Measurements from ENCODE around the gene PCDHGA2.
A peak's percentile ranks its signal among the peaks of the same experiment; 100 is the strongest.
"Not testable (repeated sequence)": the region's sequence is repeated elsewhere in the genome, so short reads cannot be mapped to it uniquely, and the experiment has no call there.

Gene PCDHGA2
- 0 to 0.36 (median 0.04) reads per million in 4 experiments for total RNA-seq

DNA sequence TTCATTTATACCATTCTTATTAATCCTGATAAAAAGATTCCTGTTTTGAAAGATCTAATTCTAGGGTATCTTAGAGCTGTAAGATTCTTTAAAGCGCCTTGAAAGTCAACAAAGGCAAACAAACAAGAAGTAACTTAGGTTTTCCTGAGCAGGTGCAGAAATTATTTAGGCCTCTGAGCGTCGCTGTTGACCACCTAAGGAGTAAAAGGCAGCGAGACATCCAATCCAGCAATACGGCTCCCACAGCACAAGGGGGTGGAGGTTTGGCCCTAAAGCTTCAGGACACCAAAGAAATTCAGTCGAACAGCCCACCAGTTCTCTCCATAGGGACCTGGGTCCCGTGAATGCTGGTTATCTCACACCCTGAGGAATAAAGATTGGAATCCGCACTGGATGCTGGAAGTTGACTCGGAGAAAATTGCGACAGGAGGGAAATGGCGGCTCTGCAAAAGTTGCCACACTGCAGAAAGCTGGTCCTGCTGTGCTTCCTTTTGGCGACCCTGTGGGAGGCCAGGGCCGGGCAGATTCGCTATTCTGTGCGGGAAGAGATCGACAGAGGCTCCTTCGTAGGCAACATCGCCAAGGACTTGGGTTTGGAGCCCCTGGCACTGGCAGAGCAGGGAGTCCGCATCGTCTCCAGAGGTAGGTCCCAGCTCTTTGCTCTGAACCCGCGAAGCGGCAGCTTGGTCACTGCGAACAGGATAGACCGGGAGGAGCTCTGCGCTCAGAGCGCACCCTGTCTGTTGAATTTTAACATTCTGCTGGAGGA, at the start of gene PCDHGA2:
PCDHGA2 (plus strand) TSS at position 223 of the 769 bp plus-strand sequence.
- DNase-seq, result no peak

DNA sequence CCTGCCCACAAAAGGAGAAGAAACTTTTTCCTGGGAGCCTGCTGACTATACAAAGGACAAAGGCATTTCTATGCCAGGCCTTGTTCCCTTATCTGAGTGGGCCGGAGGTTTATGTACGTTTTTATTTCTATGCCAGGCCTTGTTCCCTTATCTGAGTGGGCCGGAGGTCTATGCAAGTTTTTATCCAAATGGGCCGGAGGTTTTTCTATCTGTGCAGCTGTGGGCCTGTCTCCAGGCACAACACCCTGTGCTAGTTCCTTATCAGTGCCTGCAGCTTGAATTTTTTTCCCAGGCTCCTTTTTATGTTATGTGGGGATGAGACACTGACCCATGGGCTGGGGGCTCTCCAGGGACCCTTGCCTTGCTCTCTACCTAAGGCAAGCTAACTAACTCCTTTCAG, 40.2 kb upstream of the PCDHGA2 start:
- no peak for DNase-seq

DNA sequence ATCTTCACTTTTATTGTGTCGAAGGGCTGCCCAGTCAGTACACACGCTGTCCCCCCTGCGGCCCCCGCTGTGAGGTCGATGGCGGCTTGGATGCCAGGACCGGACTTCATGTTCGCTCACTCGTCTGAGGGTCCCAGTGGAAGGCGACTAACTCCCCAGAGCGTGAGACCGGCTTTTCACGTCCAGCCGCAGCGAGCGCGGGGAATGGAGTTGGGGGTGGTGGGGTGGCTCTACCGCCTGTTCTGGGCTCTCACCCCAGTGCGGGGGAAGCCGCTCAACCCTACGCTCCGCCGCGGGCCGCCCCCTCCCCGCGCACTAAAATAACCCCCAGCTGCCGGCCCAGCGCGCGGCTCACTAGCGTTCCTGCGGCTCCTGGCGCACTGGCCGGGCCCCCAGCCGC, 34.8 kb upstream of the PCDHGA2 start, which contains the start of gene SLC25A2:
SLC25A2 (minus strand) TSS at position 294 of the 400 bp plus-strand sequence; CDS start at position 110, 184 bp downstream.
- DNase-seq, result no peak

DNA sequence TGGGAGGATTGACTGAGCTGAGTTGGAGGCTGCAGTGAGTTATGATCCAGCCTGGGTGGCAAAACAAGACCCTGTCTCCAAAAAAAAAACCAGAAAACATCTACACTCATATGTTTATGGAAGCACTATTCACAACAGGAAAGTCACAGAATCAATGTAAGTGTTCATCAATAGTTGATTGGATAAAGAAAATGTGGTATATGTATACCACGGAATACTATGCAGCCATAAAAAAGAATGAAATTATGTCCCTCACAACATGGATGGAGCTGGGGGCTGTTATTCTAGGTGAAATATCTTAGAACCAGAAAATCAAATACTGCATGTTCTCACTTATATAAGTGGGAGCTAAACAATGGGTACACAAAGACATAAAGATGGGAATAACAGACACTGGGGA, 31.9 kb upstream of the PCDHGA2 start:
- no peak for DNase-seq

DNA sequence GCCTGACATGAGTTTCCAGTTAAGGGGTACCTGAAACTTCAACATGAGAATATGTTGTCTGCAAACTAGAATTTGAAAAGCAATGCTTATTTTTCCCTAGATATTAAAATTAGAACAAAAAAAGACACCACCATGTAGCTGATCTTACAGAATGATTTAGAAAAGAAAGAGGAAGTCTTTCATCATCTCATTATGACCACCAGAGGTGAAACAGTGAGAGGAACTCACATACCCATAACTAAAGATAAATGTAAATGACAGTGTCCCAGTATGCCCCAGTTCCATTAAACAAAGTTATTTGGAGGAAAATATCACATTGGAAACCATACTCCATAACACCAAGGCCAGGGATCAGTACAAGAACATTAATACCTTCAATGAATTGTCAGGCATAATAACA, 24.8 kb upstream of the PCDHGA2 start:
- DNase-seq, result no peak

DNA sequence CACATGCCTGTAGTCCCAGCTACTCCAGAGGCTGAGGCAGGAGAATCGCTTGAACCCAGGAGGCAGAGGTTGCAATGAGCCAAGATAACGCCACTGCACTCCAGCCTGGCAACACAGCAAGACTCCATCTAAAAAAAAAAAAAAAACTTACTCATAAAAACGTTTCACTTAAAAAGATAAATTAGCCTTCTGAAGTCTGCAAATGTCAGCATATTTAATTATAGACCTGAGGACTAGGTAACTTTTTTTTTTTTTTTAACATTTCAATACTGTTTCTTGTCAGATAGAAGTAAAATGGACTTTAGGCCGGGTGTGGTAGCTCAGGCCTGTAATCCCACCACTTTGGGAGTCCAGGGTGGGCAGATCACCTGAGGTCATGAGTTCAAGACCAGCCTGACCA, 21.6 kb upstream of the PCDHGA2 start:
- not testable (repeated sequence) for DNase-seq

DNA sequence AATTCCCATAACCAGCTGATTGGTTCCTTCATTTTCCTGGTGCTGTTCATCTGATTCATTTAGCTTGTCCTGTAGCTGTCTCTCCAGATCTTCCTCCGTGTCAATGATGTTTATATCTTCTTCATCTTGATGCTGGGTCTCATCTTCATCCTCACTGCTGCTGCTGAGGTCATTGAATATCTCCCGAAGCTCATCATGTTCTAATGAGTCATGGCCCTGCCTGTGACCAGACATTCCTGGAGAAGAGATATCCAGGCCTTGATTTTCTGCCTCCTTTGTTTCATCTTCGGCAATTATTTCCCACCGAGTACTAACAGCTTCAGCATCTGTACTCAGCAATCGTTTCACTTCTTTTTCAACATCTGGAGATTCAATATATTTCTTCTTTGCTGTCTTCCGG, 19.4 kb upstream of the PCDHGA2 start:
- no peak for DNase-seq

DNA sequence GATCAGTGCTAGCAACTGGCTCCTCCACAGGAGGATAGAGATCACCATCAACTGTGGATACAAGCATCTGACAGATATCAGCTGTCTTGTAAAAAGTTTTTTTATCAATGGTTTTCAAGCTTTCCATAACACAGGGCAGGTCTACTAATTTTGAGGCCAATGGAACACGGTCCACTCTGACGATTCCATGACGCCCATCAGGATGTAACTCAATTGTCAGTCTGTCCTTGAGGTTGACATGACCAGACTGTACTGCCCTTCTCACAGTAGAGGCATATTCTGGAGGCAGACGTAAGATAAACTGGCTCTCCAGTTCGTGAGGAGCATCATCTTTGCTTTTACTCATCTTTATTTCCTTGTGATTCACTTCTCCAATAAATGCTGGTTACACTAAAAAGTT, 18.9 kb upstream of the PCDHGA2 start:
- DNase-seq, result no peak

DNA sequence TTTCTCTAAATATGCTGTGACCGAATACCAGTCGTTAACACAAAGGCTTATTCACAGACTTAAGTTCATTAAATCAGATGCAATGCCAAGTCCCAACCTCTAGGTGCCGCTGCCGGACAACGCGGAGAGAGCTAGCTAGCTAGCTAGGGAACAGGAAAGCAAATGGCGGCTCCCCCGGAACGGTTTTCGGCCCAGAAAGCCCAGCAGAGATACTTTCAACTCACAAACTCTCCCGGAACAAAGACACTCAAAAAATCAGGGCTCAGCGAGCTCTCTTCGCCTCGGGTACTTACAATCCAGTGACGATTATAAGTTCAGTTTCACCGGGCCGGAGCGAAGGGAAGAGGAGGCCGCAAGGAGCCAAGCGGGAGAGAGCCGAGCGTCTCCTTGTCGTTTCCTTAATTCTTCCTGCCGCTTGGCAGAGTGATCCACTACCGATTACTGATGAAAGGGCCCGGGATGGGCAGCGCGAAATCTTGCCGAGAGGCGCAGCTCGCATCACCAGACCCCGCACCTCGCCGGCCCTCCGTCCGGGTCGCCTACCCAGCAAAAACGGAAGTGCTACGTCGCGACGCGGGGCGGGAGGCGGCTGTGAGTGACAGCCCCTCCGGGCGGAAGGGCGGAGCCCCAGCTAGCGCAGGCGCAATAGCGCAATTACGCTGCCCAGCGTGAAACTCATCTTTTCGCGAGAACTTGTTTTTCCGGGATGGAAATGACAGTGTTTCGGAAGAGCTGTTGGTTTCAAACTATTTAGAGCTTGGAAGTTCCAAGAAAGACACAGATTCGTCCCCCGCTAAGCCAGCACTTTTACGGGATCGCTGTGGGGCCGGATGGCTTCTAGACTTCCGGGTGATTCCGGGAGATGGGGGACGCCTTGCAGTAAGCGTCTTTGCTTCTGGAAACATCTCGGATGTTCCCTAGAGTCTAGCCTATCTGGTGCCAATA, 18.1 kb upstream of the PCDHGA2 start, which contains the start of gene TAF7:
TAF7 (minus strand) TSS at position 560 of the 945 bp plus-strand sequence. CDS start 740 bp downstream, outside the sequence.
- DNase-seq, result peak; percentile 83

DNA sequence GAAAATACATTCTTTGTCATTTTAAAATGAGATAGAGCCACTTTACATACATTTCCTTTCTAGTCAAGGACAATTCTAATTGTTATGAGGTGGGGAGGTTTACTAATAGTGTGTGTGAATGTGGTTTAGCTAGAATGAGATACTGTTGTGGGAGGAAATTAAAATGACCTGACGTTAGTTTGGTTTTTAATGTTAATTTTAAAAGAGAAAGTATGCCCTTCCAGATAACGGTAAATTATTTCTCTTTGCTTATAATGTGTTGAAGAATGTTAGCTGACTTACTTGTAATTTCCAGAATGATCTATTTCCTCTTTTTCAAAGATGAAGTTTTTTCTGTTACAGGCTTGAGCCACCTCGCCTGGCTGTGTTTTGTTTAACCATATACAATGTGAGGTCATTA, 16.3 kb upstream of the PCDHGA2 start:
- no peak for DNase-seq

DNA sequence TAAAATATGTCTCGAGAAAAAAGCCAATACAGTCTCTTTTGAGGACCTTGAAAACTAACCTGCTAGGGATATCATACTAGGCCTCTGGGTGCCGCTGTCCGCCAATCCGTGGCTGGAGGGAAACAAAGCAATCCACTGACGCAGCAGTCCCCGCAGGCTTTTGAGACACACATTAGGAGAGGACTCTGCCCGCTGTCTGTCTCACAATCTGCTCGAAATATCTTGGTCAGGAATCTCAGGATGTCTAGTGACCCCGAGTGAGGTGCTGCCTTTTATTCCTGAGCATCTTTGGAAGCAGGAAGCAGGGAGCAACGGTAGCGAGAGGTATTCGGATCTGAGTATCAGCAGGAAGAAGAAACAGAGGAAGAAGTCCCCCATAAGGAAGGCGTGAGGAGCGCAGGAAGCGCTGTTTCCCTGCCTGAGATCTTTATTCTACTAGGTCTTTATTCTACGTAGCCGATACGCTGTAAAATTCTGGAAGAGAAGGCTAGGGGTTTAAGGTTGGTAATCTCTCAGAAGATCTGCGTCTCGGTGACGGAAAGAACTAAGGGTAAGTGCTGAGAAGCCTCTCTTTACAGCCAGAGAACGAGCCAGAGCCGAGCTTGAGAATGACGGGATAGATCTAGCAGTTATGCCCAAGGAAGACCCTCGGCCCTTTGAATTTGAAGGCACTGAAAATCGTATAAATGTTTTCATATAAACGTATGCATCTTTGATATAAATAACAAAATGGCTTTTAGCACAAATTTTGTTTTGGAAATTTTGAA, 12.3 kb upstream of the PCDHGA2 start:
- peak; percentile 52 for DNase-seq

DNA sequence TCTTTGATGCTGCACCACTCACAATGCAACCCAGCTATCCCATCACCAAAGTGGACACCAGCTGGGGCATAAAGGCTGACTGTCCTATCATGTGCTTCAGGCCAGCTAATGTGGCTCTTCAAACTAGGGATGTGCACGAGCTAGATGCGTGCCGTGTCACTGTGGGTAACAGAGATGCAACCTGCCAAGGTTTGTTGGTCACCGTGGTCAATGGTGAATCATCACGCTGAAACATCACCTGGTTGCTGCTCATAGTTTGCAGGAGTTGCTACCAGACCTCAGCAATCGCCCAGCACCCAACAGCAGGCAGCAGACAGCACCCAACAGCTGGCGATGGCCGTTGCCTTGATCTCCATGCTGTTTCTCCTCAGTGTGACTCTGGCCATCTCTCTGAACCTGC, 10.3 kb upstream of the PCDHGA2 start:
- DNase-seq, result no peak

DNA sequence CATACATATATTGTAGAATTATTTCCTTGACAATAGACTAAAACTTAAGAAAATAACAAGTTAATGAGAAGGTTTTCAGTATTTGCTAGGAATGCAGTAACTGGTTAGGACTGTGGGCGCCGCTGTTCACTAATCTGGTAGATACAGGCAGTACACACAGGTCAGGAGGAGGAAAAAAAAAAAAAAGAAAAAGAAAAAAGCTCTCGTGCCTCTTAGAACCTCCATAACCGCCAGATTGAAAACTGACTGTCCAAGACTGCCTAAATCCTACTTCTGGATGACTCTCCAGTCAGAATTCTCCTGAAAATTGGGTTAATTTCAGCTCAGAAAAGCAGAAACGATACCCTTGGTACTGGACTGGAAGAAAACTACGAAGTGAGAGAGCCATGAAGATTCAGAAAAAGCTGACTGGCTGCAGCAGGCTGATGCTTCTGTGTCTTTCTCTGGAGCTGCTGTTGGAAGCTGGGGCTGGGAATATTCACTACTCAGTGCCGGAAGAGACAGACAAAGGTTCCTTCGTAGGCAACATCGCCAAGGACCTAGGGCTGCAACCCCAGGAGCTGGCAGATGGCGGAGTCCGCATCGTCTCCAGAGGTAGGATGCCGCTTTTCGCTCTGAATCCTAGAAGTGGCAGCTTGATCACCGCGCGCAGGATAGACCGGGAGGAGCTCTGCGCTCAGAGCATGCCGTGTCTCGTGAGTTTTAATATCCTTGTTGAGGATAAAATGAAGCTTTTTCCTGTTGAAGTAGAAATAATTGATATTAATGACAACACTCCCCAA, 8.1 kb upstream of the PCDHGA2 start, which contains the start of gene PCDHGA1:
PCDHGA1 (plus strand) TSS at position 216 of the 782 bp plus-strand sequence.
- DNase-seq, result no peak

DNA sequence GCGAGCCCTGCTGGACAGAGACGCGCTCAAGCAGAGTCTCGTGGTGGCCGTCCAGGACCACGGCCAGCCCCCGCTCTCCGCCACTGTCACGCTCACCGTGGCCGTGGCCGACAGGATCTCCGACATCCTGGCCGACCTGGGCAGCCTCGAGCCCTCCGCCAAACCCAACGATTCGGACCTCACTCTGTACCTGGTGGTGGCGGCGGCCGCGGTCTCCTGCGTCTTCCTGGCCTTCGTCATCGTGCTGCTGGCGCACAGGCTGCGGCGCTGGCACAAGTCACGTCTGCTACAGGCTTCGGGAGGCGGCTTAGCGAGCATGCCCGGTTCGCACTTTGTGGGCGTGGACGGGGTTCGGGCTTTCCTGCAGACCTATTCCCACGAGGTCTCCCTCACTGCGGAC, 6.0 kb upstream of the PCDHGA2 start:
- DNase-seq, result not testable (repeated sequence)

DNA sequence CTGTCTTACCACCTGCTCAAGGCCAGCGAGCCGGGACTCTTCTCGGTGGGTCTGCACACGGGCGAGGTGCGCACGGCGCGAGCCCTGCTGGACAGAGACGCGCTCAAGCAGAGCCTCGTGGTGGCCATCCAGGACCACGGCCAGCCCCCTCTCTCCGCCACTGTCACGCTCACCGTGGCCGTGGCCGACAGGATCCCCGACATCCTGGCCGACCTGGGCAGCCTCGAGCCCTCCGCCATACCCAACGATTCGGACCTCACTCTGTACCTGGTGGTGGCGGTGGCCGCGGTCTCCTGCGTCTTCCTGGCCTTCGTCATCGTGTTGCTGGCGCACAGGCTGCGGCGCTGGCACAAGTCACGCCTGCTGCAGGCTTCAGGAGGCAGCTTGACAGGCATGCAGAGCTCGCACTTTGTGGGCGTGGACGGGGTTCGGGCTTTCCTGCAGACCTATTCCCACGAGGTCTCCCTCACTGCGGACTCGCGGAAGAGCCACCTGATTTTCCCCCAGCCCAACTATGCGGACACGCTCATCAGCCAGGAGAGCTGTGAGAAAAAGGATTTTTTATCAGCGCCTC, 2.3 kb downstream of the PCDHGA2 start:
- not testable (repeated sequence) for DNase-seq

DNA sequence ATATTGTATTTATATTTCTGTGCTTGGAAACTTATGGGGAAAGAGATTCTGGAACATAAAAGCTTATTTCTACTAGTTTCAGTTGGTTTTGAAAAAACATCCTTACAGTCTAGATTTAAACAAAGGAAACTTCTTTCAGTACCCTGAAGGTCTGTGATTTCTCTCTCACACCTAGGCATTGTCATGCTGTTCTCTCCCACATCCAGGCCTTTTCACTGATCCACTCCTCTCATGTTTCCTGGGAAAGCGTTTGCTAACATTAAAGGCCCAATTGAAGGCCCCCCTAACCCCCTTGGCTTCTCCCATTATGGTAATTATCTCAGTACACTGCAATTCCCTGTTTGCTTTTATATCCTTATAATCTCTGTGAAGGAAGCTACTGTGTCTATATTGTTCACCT, 4.2 kb downstream of the PCDHGA2 start:
- DNase-seq, result no peak

DNA sequence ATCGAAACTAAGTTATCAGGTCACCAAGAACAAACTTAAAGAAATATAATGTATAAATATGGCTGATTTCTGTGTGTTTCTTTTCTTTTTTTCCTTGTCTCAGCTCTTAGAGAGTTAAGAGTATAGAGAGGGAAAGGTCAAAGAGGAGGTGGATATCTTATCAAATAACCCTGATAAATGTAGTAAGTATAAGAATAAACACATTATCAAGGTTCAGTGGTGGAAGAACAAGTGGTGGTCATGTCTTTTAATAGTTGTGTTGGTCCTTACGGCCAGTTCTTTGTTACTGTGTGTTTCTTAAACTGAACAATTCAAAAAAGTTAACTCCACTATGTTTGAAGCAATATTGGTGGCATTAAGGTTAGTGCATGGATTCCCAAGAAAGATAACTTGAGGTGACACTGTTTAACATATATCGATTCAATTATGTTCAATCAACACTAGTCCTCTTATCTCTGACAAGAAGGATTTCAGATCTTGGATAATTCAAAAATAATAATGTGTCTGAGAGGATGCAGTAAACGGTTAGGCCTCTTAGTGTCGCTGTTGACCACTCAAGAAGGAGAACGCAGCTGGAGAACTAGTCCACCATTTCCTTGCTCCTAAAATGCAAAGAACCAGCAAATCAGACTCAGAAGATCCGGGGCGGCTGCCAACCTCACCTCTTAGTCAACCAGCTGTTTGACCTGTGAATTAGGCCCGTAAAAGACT, 4.8 kb downstream of the PCDHGA2 start, which contains the start of gene PCDHGA3:
PCDHGA3 (plus strand) TSS at position 588 of the 711 bp plus-strand sequence. CDS start 205 bp downstream, outside the sequence.
- no peak for DNase-seq

DNA sequence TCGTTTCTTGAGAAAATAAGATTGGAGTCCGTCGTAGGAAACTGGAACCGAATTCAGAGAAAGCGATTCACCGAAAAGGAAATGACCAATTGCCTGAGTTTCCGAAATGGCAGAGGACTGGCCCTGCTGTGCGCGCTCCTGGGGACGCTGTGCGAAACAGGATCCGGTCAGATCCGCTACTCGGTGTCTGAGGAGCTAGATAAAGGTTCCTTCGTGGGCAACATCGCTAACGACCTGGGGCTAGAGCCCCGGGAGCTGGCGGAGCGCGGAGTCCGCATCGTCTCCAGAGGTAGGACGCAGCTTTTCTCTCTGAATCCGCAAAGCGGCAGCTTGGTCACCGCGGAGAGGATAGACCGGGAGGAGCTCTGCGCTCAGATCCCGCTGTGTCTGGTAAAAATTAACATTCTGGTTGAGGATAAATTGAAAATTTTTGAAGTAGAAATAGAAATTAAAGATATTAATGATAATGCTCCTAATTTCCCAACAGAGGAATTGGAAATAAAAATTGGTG, 5.4 kb downstream of the PCDHGA2 start:
- no peak for DNase-seq

DNA sequence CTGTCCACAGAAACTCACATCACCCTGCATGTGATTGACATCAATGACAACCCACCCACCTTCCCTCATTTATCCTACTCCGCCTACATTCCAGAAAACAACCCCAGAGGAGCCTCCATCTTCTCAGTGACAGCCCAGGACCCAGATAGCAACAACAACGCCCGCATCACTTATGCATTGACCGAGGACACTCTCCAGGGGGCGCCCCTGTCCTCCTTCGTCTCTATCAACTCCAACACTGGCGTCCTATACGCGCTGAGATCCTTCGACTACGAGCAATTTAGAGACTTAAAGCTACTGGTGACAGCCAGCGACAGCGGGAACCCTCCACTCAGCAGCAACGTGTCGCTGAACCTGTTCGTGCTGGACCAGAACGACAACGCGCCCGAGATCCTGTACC, 6.8 kb downstream of the PCDHGA2 start:
- no peak for DNase-seq

DNA sequence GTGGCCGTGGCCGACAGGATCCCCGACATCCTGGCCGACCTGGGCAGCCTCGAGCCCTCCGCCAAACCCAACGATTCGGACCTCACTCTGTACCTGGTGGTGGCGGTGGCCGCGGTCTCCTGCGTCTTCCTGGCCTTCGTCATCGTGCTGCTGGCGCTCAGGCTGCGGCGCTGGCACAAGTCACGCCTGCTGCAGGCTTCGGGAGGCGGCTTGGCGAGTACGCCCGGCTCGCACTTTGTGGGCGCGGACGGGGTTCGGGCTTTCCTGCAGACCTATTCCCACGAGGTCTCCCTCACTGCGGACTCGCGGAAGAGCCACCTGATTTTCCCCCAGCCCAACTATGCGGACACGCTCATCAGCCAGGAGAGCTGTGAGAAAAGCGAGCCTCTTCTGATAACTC, 7.5 kb downstream of the PCDHGA2 start:
- DNase-seq, result not testable (repeated sequence)

Measured in effector CD8-positive, alpha-beta T cell (primary cell).